Loucy (cell line): ENCODE data around the gene COA5.
A peak's percentile ranks its signal among the peaks of the same experiment; 100 is the strongest.

Experiments used
- H2AFZ ChIP-seq: fragments of 200-600 bp; sonication (generic); 2 replicates; pipeline ENCODE4 v1.6.0; 2016; ENCODE audit warnings: antibody characterized with exemption, mild to moderate bottlenecking, low read length, moderate library complexity
- H3F3A ChIP-seq: fragments of 200-600 bp; 2 replicates; pipeline ENCODE4 v1.6.0; 2016; ENCODE audit warnings: antibody characterized with exemption, low read depth, mild to moderate bottlenecking
- H3K27me3 ChIP-seq: fragments of 200-600 bp; sonication (generic); 2 replicates; pipeline ENCODE4 v1.6.1; 2014; ENCODE audit warnings: low read length, mild to moderate bottlenecking; ENCODE audit not compliant: insufficient read depth, poor library complexity, severe bottlenecking
- H3K36me3 ChIP-seq: fragments of 200-600 bp; sonication (generic); 2 replicates; pipeline ENCODE4 v1.6.1; 2016; ENCODE audit warnings: low read length; ENCODE audit not compliant: insufficient read depth
- H3K4me1 ChIP-seq: fragments of 200-600 bp; sonication (generic); 2 replicates; pipeline ENCODE4 v1.5.1; 2014; ENCODE audit warnings: low read length, mild to moderate bottlenecking; ENCODE audit not compliant: insufficient read depth, poor library complexity, severe bottlenecking
- H3K4me2 ChIP-seq: fragments of 200-600 bp; sonication (generic); 2 replicates; pipeline ENCODE4 v1.6.0; 2014; ENCODE audit warnings: antibody characterized with exemption, low read length, low read depth, mild to moderate bottlenecking; ENCODE audit not compliant: poor library complexity, severe bottlenecking
- H3K4me3 ChIP-seq: fragments of 200-600 bp; sonication (generic); 2 replicates; pipeline ENCODE4 v1.5.1; 2014; ENCODE audit warnings: low read length, mild to moderate bottlenecking, mixed read lengths; ENCODE audit not compliant: poor library complexity, severe bottlenecking
- H3K79me2 ChIP-seq: fragments of 200-600 bp; sonication (generic); 2 replicates; pipeline ENCODE4 v1.6.1; 2014; ENCODE audit warnings: low read length; ENCODE audit not compliant: insufficient read depth
- H3K9ac ChIP-seq: fragments of 200-600 bp; sonication (generic); 2 replicates; pipeline ENCODE4 v1.6.0; 2014; ENCODE audit warnings: mild to moderate bottlenecking, low read depth, low read length, moderate library complexity; ENCODE audit not compliant: poor library complexity, severe bottlenecking
- H3K9me2 ChIP-seq: fragments of 200-600 bp; sonication (generic); replicated peaks from 2 replicates; pipeline ENCODE4 v1.6.1; 2016; ENCODE audit warnings: low read depth, low read length, mixed read lengths
- H3K9me3 ChIP-seq: fragments of 200-600 bp; sonication (generic); 2 replicates; pipeline ENCODE4 v1.6.1; 2014; ENCODE audit warnings: mild to moderate bottlenecking, antibody characterized with exemption, low read length, low read depth; ENCODE audit not compliant: insufficient read depth
- H4K20me1 ChIP-seq: fragments of 200-600 bp; sonication (generic); 2 replicates; pipeline ENCODE4 v1.6.0; 2014; ENCODE audit warnings: antibody characterized with exemption, low read length, mild to moderate bottlenecking; ENCODE audit not compliant: insufficient read depth, poor library complexity, severe bottlenecking
- CTCF ChIP-seq: fragments of 200-600 bp; sonication (generic); conservative IDR thresholded peaks from 2 replicates; pipeline ENCODE4 v1.5.1; 2014; ENCODE audit warnings: mild to moderate bottlenecking, antibody characterized with exemption, low read length
- EZH2phosphoT487 ChIP-seq: fragments of 200-600 bp; IDR thresholded peaks from 2 replicates; pipeline ENCODE4 v1.6.1; 2018; ENCODE audit warnings: antibody characterized with exemption, mild to moderate bottlenecking, moderate library complexity, borderline replicate concordance

Gene COA5

GRCh38 chr2:98589489-98589888 lies 18.8 kb downstream of the COA5 start:
- H3K79me2 ChIP-seq = no peaks in the 10 kb centered on the region
- no peaks in the 10 kb centered on the region for H3F3A ChIP-seq
- no peak overlapping the region for H3K9ac ChIP-seq
- H3K27me3 ChIP-seq = no peaks in the 10 kb centered on the region
- H2AFZ ChIP-seq = no peak overlapping the region
- peaks cover 31% of the 10 kb centered on the region for H3K36me3 ChIP-seq
- H3K4me3 ChIP-seq = no peak overlapping the region
- peak overlapping the region; percentile 46 for H3K4me2 ChIP-seq
- H3K4me1 ChIP-seq = peaks cover 28% of the 10 kb centered on the region
- peaks cover 4% of the 10 kb centered on the region; the same call in 1 of the 2 replicates for H3K9me3 ChIP-seq
- no peaks in the 10 kb centered on the region for H3K9me2 ChIP-seq
- H4K20me1 ChIP-seq = no peaks in the 10 kb centered on the region
- TF ChIP-seq CTCF (no peak), EZH2phosphoT487 (no peak)

GRCh38 chr2:98588880-98589431 lies 19.4 kb downstream of the COA5 start:
- TF ChIP-seq CTCF = no peak
- no peak for TF ChIP-seq EZH2phosphoT487
- Histone ChIP-seq H3K9me3 (peaks cover under 1% of the 10 kb centered on the region; the same call in 1 of the 2 replicates), H3K9ac (no peak overlapping the region), H3F3A (no peaks in the 10 kb centered on the region), H3K27me3 (no peaks in the 10 kb centered on the region), H3K79me2 (no peaks in the 10 kb centered on the region), H4K20me1 (no peaks in the 10 kb centered on the region), H3K36me3 (peaks cover 30% of the 10 kb centered on the region), H2AFZ (no peak overlapping the region), H3K4me2 (peak overlapping the region; percentile 46), H3K4me3 (no peak overlapping the region), H3K9me2 (no peaks in the 10 kb centered on the region), H3K4me1 (peaks cover 28% of the 10 kb centered on the region)

GRCh38 chr2:98586551-98587140 lies 21.7 kb downstream of the COA5 start:
- no peak overlapping the region for H3K4me3 ChIP-seq
- no peaks in the 10 kb centered on the region for H3K79me2 ChIP-seq
- no peaks in the 10 kb centered on the region for H3F3A ChIP-seq
- H3K9me3 ChIP-seq = no peaks in the 10 kb centered on the region
- no peaks in the 10 kb centered on the region for H3K27me3 ChIP-seq
- no peaks in the 10 kb centered on the region for H4K20me1 ChIP-seq
- H3K4me2 ChIP-seq = no peak overlapping the region
- TF ChIP-seq CTCF (no peak), EZH2phosphoT487 (no peak)
- no peak overlapping the region for H3K9ac ChIP-seq
- H3K36me3 ChIP-seq = peaks cover 40% of the 10 kb centered on the region; the same call in 1 of the 2 replicates
- no peak overlapping the region for H2AFZ ChIP-seq
- H3K9me2 ChIP-seq = no peaks in the 10 kb centered on the region
- peaks cover 24% of the 10 kb centered on the region for H3K4me1 ChIP-seq
